Panc1 (cell line): ENCODE results near the gene ITGAL.

Experiments
- CTCF ChIP-seq: fragments of 450-650 bp; IDR thresholded peaks from 2 replicates; pipeline ENCODE4 v1.5.1; 2017; ENCODE audit warnings: mild to moderate bottlenecking
- POLR2AphosphoS5 ChIP-seq: IDR thresholded peaks from 2 replicates; pipeline ENCODE4 v1.6.1; 2012; ENCODE audit warnings: mild to moderate bottlenecking, low read depth, low read length, moderate library complexity
- REST ChIP-seq, 2 experiments: IDR thresholded peaks; 2 replicates each; pipeline ENCODE4 v1.6.1; 2011 to 2012; ENCODE audit warnings: low read depth in 2 of 2, control low read depth in 1 of 2, low read length in 1 of 2, mild to moderate bottlenecking in 1 of 2, moderate library complexity in 1 of 2; ENCODE audit not compliant: insufficient read depth in 1 of 2
- SIN3A ChIP-seq: IDR thresholded peaks from 2 replicates; pipeline ENCODE4 v1.6.1; 2012; ENCODE audit warnings: low read depth, mild to moderate bottlenecking, low read length, moderate library complexity, borderline replicate concordance; ENCODE audit not compliant: insufficient read depth
- TCF7L2 ChIP-seq: IDR thresholded peaks from 2 replicates; pipeline ENCODE4 v1.6.1; 2011; ENCODE audit warnings: mild to moderate bottlenecking, low read depth, low read length, inconsistent platforms

- no peak for TF ChIP-seq CTCF
- no peak for TF ChIP-seq POLR2AphosphoS5
- TF ChIP-seq SIN3A: no peak
- TF ChIP-seq REST (IDR thresholded peaks at IDR 0.05; ENCODE audit: insufficient read depth in 1 of 2, low read depth in 2 of 2, low read length in 1 of 2): no peak
- no peak for TF ChIP-seq TCF7L2
Observed at GRCh38 chr16:30511509-30511908, 39.0 kb downstream of the ITGAL start.
